Skin epidermis (tissue), 12 donors: ENCODE measurements around the gene TCF23.
"Not testable (repeated sequence)": the region's sequence is repeated elsewhere in the genome, so short reads cannot be mapped to it uniquely, and the experiment has no call there.

Experiments
- H3K27ac ChIP-seq, 21 experiments: fragments of 200-600 bp; sonication (generic) in 11 of 21; one replicate each; pipeline ENCODE4 v1.5.0; 2020; ENCODE audit warnings: mild to moderate bottlenecking in 3 of 21, inconsistent platforms in 2 of 21, moderate library complexity in 2 of 21
- H3K4me3 ChIP-seq, 7 experiments: fragments of 200-600 bp; sonication (generic) in 2 of 7; one replicate each; pipeline ENCODE4 v1.5.0; 2020; ENCODE audit warnings: inconsistent platforms in 2 of 7, mild to moderate bottlenecking in 2 of 7, moderate library complexity in 1 of 7

TCF23 gene

DNA sequence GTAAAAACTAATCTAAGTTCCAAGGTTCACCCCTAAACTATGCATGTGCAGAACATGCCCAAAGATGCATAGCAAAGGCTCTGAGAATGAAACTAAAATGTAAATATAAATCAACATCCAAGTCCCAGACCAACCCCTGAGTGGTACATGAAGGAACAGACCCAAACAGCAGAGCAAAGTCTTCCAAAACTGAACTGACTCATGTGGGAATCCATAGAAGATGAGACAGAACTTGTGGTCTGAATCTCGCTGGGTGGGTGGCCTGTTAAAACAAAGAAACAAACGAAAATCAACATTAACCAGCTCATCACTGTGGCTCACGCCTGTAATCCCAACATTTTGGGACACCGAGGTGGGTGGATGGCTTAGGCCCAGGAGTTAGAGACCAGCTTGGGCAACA, 33.5 kb downstream of the TCF23 start:
- peak overlapping the region in 8 of 21 experiments; percentile 25 to 74 (median 40) for H3K27ac ChIP-seq
- no peak overlapping the region for H3K4me3 ChIP-seq

DNA sequence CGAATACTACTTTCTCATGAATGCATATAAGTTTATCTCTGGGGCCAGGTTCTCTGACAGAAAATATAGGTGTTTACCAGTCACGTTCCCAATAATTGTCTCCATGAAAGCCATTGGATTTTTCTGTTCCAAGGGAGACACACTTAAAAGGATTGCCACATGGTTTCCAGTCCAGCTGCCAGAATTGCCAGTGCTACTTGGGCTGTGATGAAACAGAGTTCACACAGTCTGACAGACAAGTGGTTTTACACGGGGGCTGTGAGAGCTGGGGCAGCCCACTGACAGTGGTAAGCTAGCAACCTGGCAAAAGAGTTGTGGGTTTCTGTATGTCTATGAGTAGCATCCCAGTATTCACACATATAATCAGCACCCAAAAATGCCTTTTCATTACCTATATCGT, 35.3 kb downstream of the TCF23 start:
- H3K4me3 ChIP-seq = no peak overlapping the region
- H3K27ac ChIP-seq = peak overlapping the region in 12 of 21 experiments; percentile 1 to 74 (median 38)

DNA sequence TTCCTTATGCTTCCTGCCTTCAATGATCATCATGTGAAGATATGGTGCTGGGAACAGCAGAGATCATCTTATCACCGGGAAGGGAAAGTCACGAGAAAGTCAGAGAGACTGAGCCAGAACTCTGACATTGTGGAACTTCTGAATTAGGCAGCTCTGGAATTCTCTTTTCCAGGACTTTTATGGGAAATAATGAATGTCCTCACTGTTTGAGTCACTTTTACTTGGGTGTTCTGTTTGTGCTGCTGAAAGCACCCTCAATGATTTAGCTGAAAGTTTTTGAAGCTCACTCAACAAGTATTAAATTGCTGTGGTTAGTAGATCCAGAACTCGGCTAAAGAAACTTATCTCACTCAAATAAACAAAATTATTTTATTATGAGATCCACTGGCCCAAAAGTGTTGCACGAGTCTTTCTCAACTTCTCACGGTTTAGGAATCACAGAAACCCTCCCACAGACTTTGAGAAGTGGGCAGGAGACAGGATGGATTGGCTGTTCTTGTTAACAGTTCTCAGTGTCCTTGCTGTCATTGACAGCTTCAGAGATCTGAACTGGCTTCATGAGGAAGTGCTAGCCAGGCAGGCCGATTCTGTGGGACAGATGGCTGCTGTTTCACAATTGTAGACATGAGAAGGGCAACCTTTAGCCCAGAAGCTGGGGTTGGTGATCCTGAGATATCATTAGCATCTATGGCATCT, 36.7 kb downstream of the TCF23 start:
- H3K4me3 ChIP-seq = no peak overlapping the region
- peak overlapping the region in 16 of 21 experiments; percentile 15 to 77 (median 50) for H3K27ac ChIP-seq

DNA sequence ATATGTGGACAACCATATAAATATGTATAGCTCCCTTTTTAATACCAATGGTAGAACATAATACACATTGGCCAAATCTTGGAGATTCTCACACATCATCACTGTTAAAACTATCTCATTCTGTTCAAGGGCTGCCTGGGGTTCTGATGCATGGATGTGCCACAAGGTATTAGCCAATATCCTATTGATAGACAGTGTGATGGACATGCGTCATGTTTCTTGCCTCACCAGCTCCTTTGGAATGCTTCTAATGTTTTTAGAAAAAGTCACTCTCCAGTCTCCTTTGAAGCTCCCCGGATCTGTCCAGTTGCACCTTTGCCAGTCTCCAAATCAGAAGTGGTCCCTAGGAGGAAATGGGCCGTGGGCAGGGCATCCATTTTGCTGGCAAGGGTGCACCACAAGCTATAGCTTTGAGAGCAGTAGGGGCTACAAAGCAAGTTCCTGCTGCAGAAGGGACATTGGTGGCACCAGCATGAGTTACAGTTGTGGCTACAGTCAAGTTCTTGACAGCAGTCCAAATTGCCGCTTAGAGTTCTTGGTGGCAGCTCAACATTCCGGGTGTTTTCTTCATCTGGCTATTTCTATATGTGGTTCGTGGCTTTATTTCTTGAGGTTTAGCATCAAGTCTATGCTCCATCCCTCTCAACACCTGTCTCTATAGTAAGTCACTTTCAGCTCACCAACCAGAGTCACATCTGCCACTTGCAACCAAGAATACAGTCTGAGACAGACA, 38.0 kb downstream of the TCF23 start:
- Histone ChIP-seq H3K4me3 (no peak overlapping the region), H3K27ac (peak overlapping the region in 3 of 21 experiments; percentile 31 to 64 (median 55))

DNA sequence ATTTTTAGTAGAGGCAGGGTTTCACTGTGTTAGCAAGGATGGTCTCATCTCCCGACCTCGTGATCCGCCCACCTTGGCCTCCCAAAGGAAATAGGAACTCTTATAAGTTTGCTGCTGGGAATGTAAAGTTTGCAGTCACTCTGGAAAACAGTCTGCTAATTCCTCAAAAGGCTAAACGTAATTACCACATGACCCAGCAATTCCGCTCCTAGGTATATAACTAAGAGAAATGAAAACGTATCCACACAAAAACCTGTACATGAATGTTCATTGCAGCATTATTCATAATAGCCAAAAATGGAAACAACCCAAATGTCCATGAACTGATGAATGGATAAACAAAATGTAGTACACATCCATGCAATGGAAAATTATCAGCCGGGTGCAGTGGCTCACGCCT, 41.2 kb downstream of the TCF23 start:
- Histone ChIP-seq H3K27ac (no peak overlapping the region), H3K4me3 (no peak overlapping the region)

DNA sequence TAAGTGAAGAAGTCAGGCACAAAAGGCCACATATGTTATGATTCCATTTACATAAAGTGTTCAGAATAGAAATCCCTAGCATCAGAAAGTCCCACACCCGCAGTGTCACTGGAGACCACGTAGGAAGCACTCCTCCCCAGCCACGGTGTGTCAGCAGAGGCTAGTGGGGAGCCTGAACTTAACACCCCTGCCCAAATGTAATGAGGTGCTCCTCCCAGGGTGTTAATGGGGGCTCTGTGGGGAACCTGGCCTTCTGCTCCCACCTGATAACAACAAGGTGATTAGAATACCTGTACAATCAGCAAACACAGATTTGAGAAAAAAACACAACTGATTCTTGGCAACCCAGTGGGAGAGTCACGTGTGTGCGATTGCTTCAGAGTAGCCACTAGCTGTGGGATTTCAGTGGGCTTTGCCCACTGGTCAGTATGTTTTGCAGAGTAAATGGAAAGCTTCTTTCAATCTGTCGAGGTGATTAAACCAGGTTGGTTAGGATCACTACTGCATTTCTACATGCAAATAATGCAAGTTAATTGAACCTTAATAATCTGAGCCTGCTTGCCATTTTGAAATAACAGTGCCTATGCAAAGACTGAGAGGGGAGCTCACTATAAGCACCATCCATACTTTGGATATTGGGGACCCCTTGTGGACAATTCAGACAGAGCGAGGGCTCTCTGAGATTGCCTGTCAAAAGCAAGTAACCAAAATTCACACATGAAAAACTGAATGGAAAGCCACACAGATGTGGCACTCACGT, 42.4 kb downstream of the TCF23 start:
- no peak overlapping the region for H3K4me3 ChIP-seq
- no peak overlapping the region for H3K27ac ChIP-seq

GRCh38 chr2:27194538-27195354, 45.9 kb downstream of the TCF23 start:
- no peak overlapping the region for H3K4me3 ChIP-seq
- H3K27ac ChIP-seq = no peak overlapping the region

- not testable (repeated sequence) for H3K27ac ChIP-seq, H3K4me3 ChIP-seq
Measured at GRCh38 chr2:27195799-27196198, 47.0 kb downstream of the TCF23 start.

DNA sequence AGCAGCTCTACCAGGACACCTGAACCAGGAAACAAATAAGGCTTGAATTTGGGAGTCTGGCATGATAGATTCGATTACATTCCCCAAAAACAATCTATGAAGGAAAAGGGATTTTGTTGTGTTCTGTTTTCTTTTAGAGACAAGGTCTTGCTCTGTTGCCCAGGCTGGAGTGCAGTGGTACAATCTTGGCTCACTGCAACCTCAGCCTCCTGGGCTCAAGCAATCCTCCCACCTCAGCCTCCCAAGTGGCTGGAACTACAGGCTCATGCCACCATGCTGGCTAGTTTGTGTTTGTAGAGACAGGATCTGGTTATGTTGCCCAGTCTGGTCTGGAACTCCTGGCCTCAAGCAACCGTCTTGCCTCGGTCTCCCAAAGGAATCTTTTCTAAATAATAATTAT, 49.3 kb downstream of the TCF23 start:
- H3K4me3 ChIP-seq, H3K27ac ChIP-seq: not testable (repeated sequence)

- no peak overlapping the region for H3K27ac ChIP-seq
- no peak overlapping the region for H3K4me3 ChIP-seq
Measured at GRCh38 chr2:27198627-27199026, 49.8 kb downstream of the TCF23 start.

DNA sequence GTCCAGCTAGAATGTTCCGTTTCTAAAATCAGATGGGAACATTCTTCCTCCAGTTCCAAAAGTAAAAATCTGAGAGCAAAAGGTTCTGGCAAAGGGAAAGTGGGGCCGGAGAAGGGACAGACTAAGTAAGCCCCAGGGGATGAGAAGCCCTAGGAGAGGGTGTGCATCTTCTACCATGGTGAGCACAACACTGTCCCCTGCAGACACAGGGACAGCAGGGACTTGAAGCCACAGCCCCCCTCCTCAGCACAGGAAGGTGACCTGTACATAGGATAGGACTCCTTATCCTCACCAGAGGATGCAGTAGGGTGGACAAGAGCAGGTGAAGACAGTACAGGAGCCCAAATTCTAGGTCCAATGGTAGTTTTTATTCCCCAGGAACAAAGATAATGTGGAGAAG, 50.4 kb downstream of the TCF23 start:
- Histone ChIP-seq H3K4me3 (no peak overlapping the region), H3K27ac (no peak overlapping the region)

DNA sequence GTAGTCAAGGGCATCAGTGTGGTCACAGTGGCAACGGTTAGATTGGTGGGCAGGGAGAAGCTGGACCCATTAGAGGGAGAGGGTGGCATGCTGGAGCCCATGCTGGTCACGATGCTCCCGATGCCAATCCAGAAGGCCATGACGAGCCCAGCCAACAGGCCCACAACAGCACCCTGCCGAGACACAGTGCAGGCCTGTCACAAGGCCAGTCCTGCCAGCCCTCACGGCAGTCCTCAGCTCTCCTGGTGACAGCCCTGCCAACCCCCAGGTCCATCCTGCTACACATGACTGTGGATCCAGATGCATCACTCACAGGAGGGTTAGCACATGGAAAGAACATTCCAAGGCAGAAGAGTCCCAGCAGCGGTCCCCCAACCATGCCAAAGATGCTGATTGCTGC, 52.9 kb downstream of the TCF23 start:
- Histone ChIP-seq H3K4me3 (no peak overlapping the region), H3K27ac (no peak overlapping the region)

DNA sequence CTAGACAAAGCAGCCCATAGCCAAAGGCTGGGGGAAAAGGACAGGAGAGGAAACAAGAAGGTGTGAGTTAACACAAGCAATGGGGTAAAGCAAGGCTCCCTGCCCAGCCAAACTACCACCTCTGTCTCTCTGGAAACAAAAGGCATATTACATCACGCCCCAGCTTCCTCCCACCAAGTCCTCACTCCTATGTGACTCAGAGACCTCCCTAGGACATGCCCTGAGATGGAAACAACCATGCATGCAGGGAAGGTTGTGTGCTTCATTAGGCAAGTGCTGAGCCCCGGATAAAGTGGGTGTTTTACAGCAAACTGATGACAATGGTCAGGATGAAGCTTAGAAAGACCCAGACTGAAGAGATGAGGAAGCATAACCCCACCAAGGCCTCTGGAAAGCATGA, 54.0 kb downstream of the TCF23 start:
- Histone ChIP-seq H3K27ac (no peak overlapping the region), H3K4me3 (no peak overlapping the region)

DNA sequence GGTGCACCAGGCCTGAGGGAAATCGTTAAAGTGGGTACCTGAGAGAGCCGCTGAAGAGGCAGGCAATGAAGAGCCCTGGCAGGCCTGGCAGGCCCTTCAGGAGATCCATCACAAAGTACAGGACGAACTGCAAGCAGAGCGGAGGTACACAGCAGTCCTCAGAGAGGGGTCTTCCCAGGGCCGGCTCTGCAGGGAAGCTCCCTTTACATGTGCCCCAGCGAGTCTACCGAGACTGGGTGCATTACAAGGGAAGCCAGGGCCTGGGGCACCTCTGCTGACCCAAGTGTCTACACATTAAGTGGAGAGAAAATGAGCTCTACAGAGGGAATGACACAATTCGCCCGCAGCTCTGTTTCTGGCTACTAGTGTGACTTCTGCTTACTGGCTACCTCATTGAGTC, 54.9 kb downstream of the TCF23 start:
- H3K27ac ChIP-seq = no peak overlapping the region

GRCh38 chr2:27204566-27204965, 55.8 kb downstream of the TCF23 start:
- H3K27ac ChIP-seq = no peak overlapping the region
- H3K4me3 ChIP-seq = no peak overlapping the region

More for the DNA sequence above, 54.9 kb downstream of the TCF23 start:
- no peak overlapping the region for H3K4me3 ChIP-seq

- Histone ChIP-seq H3K4me3 (no peak overlapping the region), H3K27ac (no peak overlapping the region)
Measured at GRCh38 chr2:27205206-27205605, 56.4 kb downstream of the TCF23 start.

DNA sequence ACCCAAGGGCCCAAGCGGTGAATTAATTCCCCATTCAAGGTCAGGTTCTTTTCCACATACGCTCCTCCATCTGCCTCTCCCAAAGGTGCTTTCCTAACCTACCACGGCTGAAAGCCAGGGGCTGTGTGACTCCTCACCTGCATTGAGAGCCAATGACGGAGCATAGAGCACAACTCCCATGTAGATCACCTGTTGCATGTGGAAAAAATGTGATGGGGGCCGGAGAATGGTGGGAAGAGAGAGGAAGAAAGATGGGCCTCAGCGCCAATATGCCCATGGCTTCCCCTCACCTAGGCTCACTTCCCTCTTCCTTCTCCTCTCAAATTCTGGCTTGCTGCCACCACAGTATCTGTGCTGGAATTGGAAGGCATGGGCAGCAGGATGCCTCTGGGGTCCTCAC, 57.5 kb downstream of the TCF23 start:
- no peak overlapping the region for H3K4me3 ChIP-seq
- H3K27ac ChIP-seq = no peak overlapping the region
